Measurements from ENCODE around the gene IL7R. TPM values are rescaled to one million over a fixed set of nuclear protein-coding genes. Genes with fewer than 3 reads are reported as not detected.

Gene IL7R
- total RNA-seq, 1 experiment from 2014 or later: not detected

DNA sequence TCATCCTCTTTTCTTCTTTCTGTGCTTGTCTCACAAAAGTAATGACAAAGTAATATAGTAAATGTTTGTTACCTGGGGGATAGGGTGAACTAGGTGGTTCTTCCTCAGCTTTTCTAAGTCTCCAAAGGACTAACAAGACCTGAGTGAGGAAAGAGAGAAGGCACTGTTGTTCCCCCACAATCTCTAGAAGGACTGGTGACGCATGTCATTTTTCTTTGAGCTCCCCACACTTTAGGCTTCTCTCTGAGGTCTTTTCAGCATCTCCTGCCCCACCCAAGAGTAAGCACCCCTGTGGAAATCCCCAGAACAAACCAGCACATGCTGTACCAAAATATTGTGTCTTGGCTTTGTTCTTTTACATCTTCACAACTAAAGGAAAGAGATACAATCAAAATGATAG, 2.4 kb upstream of the IL7R start:
- Histone ChIP-seq H3K79me1 (ENCODE audit: insufficient read depth, low read depth, low read length, poor library complexity, severe bottlenecking) (no peaks in the 10 kb centered on the region), H2BK15ac (ENCODE audit: low read depth, low read length) (no peak overlapping the region), H3K56ac (ENCODE audit: insufficient read length, low read depth, low read length) (no peak overlapping the region), H2AK5ac (ENCODE audit: insufficient read length, low read length) (no peak overlapping the region), H3K27me3 (ENCODE audit: insufficient read depth, low read length) (no peaks in the 10 kb centered on the region), H3K4me1 (ENCODE audit: insufficient read depth, low read length) (peaks cover 4% of the 10 kb centered on the region; the same call in 1 of the 2 replicates), H3K14ac (ENCODE audit: insufficient read depth, low read length) (no peak overlapping the region), H4K5ac (ENCODE audit: insufficient read length, low read depth, low read length) (no peak overlapping the region), H3K23me2 (ENCODE audit: insufficient read length, low read depth, low read length, poor library complexity, severe bottlenecking) (no peaks in the 10 kb centered on the region), H3K79me2 (ENCODE audit: insufficient read depth, low read length) (no peaks in the 10 kb centered on the region), H2BK12ac (ENCODE audit: insufficient read length, low read depth, low read length) (no peak overlapping the region), H2AFZ (ENCODE audit: low read length) (no peak overlapping the region), H3K9me3 (ENCODE audit: control insufficient read depth, low read depth, low read length) (no peaks in the 10 kb centered on the region), H3K27ac (ENCODE audit: insufficient read length, low read depth, low read length) (no peak overlapping the region), H2BK5ac (ENCODE audit: insufficient read length, low read length) (no peak overlapping the region), H2BK20ac (ENCODE audit: low read depth, low read length, poor library complexity, severe bottlenecking) (no peak overlapping the region), H4K8ac (replicated peaks; ENCODE audit: insufficient read length, low read depth, low read length) (no peak overlapping the region), H3T11ph (ENCODE audit: low read length) (no peak overlapping the region), H3K4me2 (ENCODE audit: insufficient read depth, insufficient read length, low read length) (no peak overlapping the region), H4K91ac (ENCODE audit: insufficient read length, low read depth, low read length) (no peak overlapping the region), H3K23ac (ENCODE audit: insufficient read length, low read depth, low read length) (no peak overlapping the region), H2BK120ac (ENCODE audit: low read depth, low read length, poor library complexity, severe bottlenecking) (no peak overlapping the region), H3K9ac (ENCODE audit: extremely low read depth, insufficient read length, low read length) (no peak overlapping the region), H4K20me1 (ENCODE audit: control insufficient read depth, insufficient read depth, insufficient read length) (no peaks in the 10 kb centered on the region), H3K4ac (ENCODE audit: low read depth, low read length) (no peak overlapping the region), H3K18ac (ENCODE audit: insufficient read length, low read depth, low read length) (no peak overlapping the region)
- Mint-ChIP-seq H3K27ac (no peak overlapping the region), H3K36me3 (ENCODE audit: insufficient read depth in 1 of 3, low read depth in 3 of 3) (no peaks in the 10 kb centered on the region), H3K9me3 (no peaks in the 10 kb centered on the region; a peak in 1 of 5 replicates), H3K27me3 (ENCODE audit: low read depth) (peaks cover 3% of the 10 kb centered on the region; the same call in 1 of the 2 replicates), H3K4me1 (peaks cover 10 to 15% of the 10 kb centered on the region in 2 experiments), H3K4me3 (no peak overlapping the region)
- WGBS (ENCODE audit: extremely low coverage, insufficient read length, low lambda C conversion rate): no CpG with 5 or more reads among the region's 1 CpG
- no peak for DNase-seq
- no peak for TF ChIP-seq CTCF (conservative IDR thresholded peaks at IDR 0.05)
